Measurements from ENCODE around the gene NCSTN. TPM values are rescaled to one million over a fixed set of nuclear protein-coding genes. Genes with fewer than 3 reads are reported as not detected.

NCSTN gene
- total and polyA plus RNA-seq, 9 of the 15 experiments (the other 6 are each of a cell fraction or from before 2014, with no cell fraction given): 21.3 to 91.1 (median 57.9) TPM

DNA sequence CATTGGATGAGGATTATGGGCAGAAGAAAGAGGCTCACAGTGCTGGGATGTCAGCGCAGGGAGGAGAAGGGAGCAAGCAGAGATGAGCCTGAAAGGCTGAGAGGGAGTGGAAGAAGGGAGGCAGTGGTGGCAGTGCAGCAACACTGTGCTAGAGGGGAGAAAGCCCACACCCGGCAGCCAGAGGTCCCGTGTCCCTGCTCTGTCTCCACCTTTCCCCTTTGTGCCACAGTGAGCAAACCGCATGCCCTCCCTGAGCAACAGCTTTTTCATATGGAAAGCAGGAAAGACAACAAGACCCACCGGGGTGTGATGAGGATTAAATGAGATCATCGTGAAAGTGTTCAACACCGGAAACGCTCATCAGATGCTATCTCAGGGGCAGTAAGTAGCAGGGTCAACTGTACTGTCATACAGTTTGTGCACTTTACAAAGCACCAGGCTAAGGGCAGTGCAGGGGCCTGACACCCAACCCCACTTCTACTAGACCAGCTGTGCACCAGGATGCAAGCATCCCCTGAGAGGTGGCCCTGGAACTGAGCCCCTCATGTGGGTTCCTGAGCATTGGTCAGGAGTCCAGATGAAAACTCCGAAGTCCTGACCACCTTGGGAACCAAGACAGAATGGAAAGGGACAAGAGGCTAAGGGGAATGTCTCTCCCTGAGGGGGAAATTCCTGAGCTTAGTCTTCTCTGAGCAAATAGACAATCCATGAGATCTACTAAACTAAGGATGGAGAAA is 32.8 kb downstream of the NCSTN start (continued):
- 0 out of 2 replicates have a peak, but pooled peaks have one; percentile 17 for TF ChIP-seq CXXC5 (CRISPR knock-in tag; IDR thresholded peaks at IDR 0.05)
- peak; percentile 75; the same call in 1 of the 2 replicates for TF ChIP-seq JUND (IDR thresholded peaks at IDR 0.05; ENCODE audit: borderline replicate concordance, low read depth, low read length)
- TF ChIP-seq JUND (tag; IDR thresholded peaks at IDR 0.05; ENCODE audit: borderline replicate concordance, low read depth, low read length): peak; percentile 65; the same call in 1 of the 3 replicates
- no peak for TF ChIP-seq ZNF75A (CRISPR knock-in tag; IDR thresholded peaks at IDR 0.05)
- TF ChIP-seq, protein P1, sequence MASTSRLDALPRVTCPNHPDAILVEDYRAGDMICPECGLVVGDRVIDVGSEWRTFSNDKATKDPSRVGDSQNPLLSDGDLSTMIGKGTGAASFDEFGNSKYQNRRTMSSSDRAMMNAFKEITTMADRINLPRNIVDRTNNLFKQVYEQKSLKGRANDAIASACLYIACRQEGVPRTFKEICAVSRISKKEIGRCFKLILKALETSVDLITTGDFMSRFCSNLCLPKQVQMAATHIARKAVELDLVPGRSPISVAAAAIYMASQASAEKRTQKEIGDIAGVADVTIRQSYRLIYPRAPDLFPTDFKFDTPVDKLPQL (IDR thresholded peaks at IDR 0.05; ENCODE audit: extremely low read depth, insufficient read length): no peak
- TF ChIP-seq SMARCE1 (IDR thresholded peaks at IDR 0.05): 0 out of 2 replicates have a peak, but pooled peaks have one; percentile 29
- peak; percentile 71; the same call in 1 of the 2 replicates for TF ChIP-seq BACH1 (tag; IDR thresholded peaks at IDR 0.05)
- TF ChIP-seq CBFA2T3 (IDR thresholded peaks at IDR 0.05): no peak
- 0 out of 2 replicates have a peak, but pooled peaks have one; percentile 17 for TF ChIP-seq ZBTB1 (CRISPR knock-in tag; IDR thresholded peaks at IDR 0.05; ENCODE audit: borderline replicate concordance, low read depth)
- TF ChIP-seq BRD9 (IDR thresholded peaks at IDR 0.05; ENCODE audit: low read depth, partially characterized antibody): peak; percentile 86
- no peak; the same call in 1 of the 2 replicates for TF ChIP-seq NR2C1 (IDR thresholded peaks at IDR 0.05)
- 0 out of 2 replicates have a peak, but pooled peaks have one; percentile 35 for TF ChIP-seq NR2C1 (tag; IDR thresholded peaks at IDR 0.05)
- no peak for TF ChIP-seq SIX5 (IDR thresholded peaks at IDR 0.05; ENCODE audit: borderline replicate concordance in 1 of 2, insufficient read depth in 1 of 2, low read depth in 1 of 2, low read length in 2 of 2)
- TF ChIP-seq ZNF589 (CRISPR knock-in tag; IDR thresholded peaks at IDR 0.05; ENCODE audit: low read depth): peak; percentile 88
- TF ChIP-seq, protein P2, sequence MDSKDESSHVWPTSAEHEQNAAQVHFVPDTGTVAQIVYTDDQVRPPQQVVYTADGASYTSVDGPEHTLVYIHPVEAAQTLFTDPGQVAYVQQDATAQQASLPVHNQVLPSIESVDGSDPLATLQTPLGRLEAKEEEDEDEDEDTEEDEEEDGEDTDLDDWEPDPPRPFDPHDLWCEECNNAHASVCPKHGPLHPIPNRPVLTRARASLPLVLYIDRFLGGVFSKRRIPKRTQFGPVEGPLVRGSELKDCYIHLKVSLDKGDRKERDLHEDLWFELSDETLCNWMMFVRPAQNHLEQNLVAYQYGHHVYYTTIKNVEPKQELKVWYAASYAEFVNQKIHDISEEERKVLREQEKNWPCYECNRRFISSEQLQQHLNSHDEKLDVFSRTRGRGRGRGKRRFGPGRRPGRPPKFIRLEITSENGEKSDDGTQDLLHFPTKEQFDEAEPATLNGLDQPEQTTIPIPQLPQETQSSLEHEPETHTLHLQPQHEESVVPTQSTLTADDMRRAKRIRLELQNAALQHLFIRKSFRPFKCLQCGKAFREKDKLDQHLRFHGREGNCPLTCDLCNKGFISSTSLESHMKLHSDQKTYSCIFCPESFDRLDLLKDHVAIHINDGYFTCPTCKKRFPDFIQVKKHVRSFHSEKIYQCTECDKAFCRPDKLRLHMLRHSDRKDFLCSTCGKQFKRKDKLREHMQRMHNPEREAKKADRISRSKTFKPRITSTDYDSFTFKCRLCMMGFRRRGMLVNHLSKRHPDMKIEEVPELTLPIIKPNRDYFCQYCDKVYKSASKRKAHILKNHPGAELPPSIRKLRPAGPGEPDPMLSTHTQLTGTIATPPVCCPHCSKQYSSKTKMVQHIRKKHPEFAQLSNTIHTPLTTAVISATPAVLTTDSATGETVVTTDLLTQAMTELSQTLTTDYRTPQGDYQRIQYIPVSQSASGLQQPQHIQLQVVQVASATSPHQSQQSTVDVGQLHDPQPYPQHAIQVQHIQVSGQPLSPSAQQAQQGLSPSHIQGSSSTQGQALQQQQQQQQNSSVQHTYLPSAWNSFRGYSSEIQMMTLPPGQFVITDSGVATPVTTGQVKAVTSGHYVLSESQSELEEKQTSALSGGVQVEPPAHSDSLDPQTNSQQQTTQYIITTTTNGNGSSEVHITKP (IDR thresholded peaks at IDR 0.05; ENCODE audit: partially characterized antibody): no peak
- no peak for TF ChIP-seq ZNF253 (CRISPR knock-in tag; conservative IDR thresholded peaks at IDR 0.05)
- peak; percentile 33; the same call in 1 of the 2 replicates for TF ChIP-seq ARID1B (IDR thresholded peaks at IDR 0.05)
- TF ChIP-seq, protein P3, sequence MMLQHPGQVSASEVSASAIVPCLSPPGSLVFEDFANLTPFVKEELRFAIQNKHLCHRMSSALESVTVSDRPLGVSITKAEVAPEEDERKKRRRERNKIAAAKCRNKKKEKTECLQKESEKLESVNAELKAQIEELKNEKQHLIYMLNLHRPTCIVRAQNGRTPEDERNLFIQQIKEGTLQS (IDR thresholded peaks at IDR 0.05): peak; percentile 81
- TF ChIP-seq, protein P3 (CRISPR knock-in tag; conservative IDR thresholded peaks at IDR 0.05): no peak
- TF ChIP-seq ZNF644 (tag; IDR thresholded peaks at IDR 0.05; ENCODE audit: low read depth): no peak
